ENCODE measurements around the gene EPHA4. TPM values are rescaled to one million over a fixed set of nuclear protein-coding genes. Genes with fewer than 3 reads are reported as not detected.

The EPHA4 gene
- polyA plus RNA-seq, 1 of the 3 experiments (the other 2 are of a cell fraction) = 0.90 TPM

DNA sequence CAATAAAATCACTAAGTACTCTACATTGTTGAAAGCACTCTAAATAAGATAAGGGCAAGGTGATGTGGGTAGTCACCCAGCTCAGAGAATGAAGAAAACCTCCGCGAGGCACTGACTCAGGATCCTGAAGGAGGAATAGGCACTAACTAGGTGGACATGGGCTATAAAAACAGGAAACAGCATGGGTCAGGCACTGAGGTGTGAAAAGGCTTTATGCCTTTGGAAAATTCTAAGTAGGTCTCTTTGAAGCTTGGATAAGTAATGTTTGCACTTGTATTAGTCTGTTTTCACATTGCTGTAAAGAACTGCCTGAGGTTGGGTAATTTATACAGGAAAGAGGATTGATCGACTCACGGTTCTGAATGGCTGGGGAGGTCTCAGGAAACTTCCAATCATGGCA lies 161.6 kb downstream of the EPHA4 start:
- ChIA-PET POLR2A (no interaction called here), CTCF (no interaction called here)
- H3K27ac ChIP-seq (ENCODE audit: low read depth in 2 of 2, low read length in 1 of 2) = no peak overlapping the region
- H3K9me2 ChIP-seq = no peaks in the 10 kb centered on the region
- H3K27me3 ChIP-seq (ENCODE audit: insufficient read depth) = no peaks in the 10 kb centered on the region
- no peak overlapping the region for H3K4me2 ChIP-seq
- H3K9ac ChIP-seq = no peak overlapping the region
- no peak overlapping the region for H2AFZ ChIP-seq (ENCODE audit: low read depth)
- WGBS (ENCODE audit: low lambda C conversion rate) = 22% methylated on average over 4 of the region's 4 CpGs
- DNase-seq = no peak
- no peak for TF ChIP-seq FOXM1 (IDR thresholded peaks at IDR 0.05; ENCODE audit: low read depth)
- TF ChIP-seq FOXJ3 (CRISPR knock-in tag; IDR thresholded peaks at IDR 0.05) = no peak
- TF ChIP-seq SIN3A (IDR thresholded peaks at IDR 0.05; ENCODE audit: borderline replicate concordance, low read depth, low read length) = no peak
- no peak for TF ChIP-seq CTCF (IDR thresholded peaks at IDR 0.05)
- TF ChIP-seq, protein P1, sequence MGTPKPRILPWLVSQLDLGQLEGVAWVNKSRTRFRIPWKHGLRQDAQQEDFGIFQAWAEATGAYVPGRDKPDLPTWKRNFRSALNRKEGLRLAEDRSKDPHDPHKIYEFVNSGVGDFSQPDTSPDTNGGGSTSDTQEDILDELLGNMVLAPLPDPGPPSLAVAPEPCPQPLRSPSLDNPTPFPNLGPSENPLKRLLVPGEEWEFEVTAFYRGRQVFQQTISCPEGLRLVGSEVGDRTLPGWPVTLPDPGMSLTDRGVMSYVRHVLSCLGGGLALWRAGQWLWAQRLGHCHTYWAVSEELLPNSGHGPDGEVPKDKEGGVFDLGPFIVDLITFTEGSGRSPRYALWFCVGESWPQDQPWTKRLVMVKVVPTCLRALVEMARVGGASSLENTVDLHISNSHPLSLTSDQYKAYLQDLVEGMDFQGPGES (IDR thresholded peaks at IDR 0.05; ENCODE audit: low read depth, low read length) = no peak
- no peak for TF ChIP-seq EP300 (IDR thresholded peaks at IDR 0.05; ENCODE audit: borderline replicate concordance in 1 of 2, low read depth in 1 of 2, low read length in 1 of 2)
- no peak for TF ChIP-seq GABPA (IDR thresholded peaks at IDR 0.05; ENCODE audit: low read depth)
- TF ChIP-seq JUND (IDR thresholded peaks at IDR 0.05) = no peak
- TF ChIP-seq EZH2phosphoT487 (IDR thresholded peaks at IDR 0.05; ENCODE audit: borderline replicate concordance, low read depth) = no peak
- TF ChIP-seq FOSL2 (IDR thresholded peaks at IDR 0.05; ENCODE audit: borderline replicate concordance, low read depth) = no peak
- no peak for TF ChIP-seq MEF2A (IDR thresholded peaks at IDR 0.05; ENCODE audit: borderline replicate concordance, low read depth)
- TF ChIP-seq USF2 (IDR thresholded peaks at IDR 0.05; ENCODE audit: borderline replicate concordance, low read depth, low read length) = no peak
- no peak for TF ChIP-seq POLR2AphosphoS5 (IDR thresholded peaks at IDR 0.05; ENCODE audit: low read depth, low read length)
- no peak for TF ChIP-seq GATA2 (CRISPR knock-in tag; IDR thresholded peaks at IDR 0.05)
- no peak for TF ChIP-seq SMC3 (IDR thresholded peaks at IDR 0.05; ENCODE audit: low read depth, low read length)
- TF ChIP-seq MXI1 (IDR thresholded peaks at IDR 0.05; ENCODE audit: low read depth, low read length) = no peak
- no peak for TF ChIP-seq RXRA (IDR thresholded peaks at IDR 0.05; ENCODE audit: borderline replicate concordance, low read depth)
- TF ChIP-seq, protein P2, sequence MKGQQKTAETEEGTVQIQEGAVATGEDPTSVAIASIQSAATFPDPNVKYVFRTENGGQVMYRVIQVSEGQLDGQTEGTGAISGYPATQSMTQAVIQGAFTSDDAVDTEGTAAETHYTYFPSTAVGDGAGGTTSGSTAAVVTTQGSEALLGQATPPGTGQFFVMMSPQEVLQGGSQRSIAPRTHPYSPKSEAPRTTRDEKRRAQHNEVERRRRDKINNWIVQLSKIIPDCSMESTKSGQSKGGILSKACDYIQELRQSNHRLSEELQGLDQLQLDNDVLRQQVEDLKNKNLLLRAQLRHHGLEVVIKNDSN (IDR thresholded peaks at IDR 0.05; ENCODE audit: borderline replicate concordance, low read depth) = no peak
- no peaks in the 10 kb centered on the region for H3F3A ChIP-seq (replicated peaks; ENCODE audit: insufficient read depth)
- no peaks in the 10 kb centered on the region for H4K20me1 ChIP-seq (ENCODE audit: insufficient read depth)
- no peaks in the 10 kb centered on the region for H3K79me2 ChIP-seq (ENCODE audit: insufficient read depth)
- H3K9me3 ChIP-seq = no peaks in the 10 kb centered on the region
- H3K36me3 ChIP-seq (replicated peaks in 1 of 2; ENCODE audit: control insufficient read depth in 1 of 2, insufficient read depth in 2 of 2, low read length in 1 of 2) = no peaks in the 10 kb centered on the region
- H3K4me1 ChIP-seq (ENCODE audit: control insufficient read depth in 1 of 2, insufficient read depth in 2 of 2, low read depth in 1 of 2, low read length in 1 of 2) = no peaks in the 10 kb centered on the region
- H3K4me3 ChIP-seq (ENCODE audit: low read depth in 2 of 2, low read length in 1 of 2) = no peak overlapping the region
